Muscle layer of duodenum (tissue), 2 donors: ENCODE results near the gene OSBPL2.

Experiments used
- H3K27ac ChIP-seq: one replicate; pipeline ENCODE4 v1.7.0; 2013; ENCODE audit warnings: mild to moderate bottlenecking, low read length
- H3K27me3 ChIP-seq: one replicate; pipeline ENCODE4 v1.7.0; 2013; ENCODE audit warnings: low read depth, mild to moderate bottlenecking, control low read depth, low read length
- H3K36me3 ChIP-seq, 2 donors: one replicate each; pipeline ENCODE4 v1.7.0; 2013; ENCODE audit warnings: low read length in 2 of 2, control low read depth in 1 of 2, mild to moderate bottlenecking in 1 of 2; ENCODE audit not compliant: insufficient read depth in 2 of 2, control insufficient read depth in 1 of 2
- H3K4me1 ChIP-seq, 2 donors: one replicate each; pipeline ENCODE4 v1.7.0; 2013; ENCODE audit warnings: low read length in 2 of 2, mild to moderate bottlenecking in 2 of 2, control low read depth in 1 of 2, moderate library complexity in 1 of 2; ENCODE audit not compliant: insufficient read depth in 2 of 2, control insufficient read depth in 1 of 2
- H3K4me3 ChIP-seq, 2 donors: one replicate each; pipeline ENCODE4 v1.7.0; 2013; ENCODE audit warnings: low read length in 2 of 2, low read depth in 1 of 2, mild to moderate bottlenecking in 1 of 2
- H3K9me3 ChIP-seq, 2 donors: one replicate each; pipeline ENCODE4 v1.7.0; 2013; ENCODE audit warnings: low read length in 2 of 2, control low read depth in 1 of 2, mild to moderate bottlenecking in 1 of 2; ENCODE audit not compliant: control insufficient read depth in 1 of 2
- donor health status: healthy.

The OSBPL2 gene

GRCh38 chr20:62252342-62252966 is 14.1 kb downstream of the OSBPL2 start:
- Histone ChIP-seq H3K27me3 (no peaks in the 10 kb centered on the region), H3K4me3 (no peak overlapping the region), H3K27ac (no peak overlapping the region), H3K9me3 (no peaks in the 10 kb centered on the region), H3K36me3 (peaks cover 5 to 14% of the 10 kb centered on the region in 2 donors), H3K4me1 (no peaks in the 10 kb centered on the region)

- Histone ChIP-seq H3K27me3 (no peaks in the 10 kb centered on the region), H3K4me3 (no peak overlapping the region), H3K4me1 (no peaks in the 10 kb centered on the region), H3K36me3 (peaks cover 5 to 15% of the 10 kb centered on the region in 2 donors), H3K9me3 (no peaks in the 10 kb centered on the region), H3K27ac (no peak overlapping the region)
Measured at GRCh38 chr20:62253398-62253797, 15.1 kb downstream of the OSBPL2 start.

- H3K4me3 ChIP-seq, result no peak overlapping the region
- peaks cover 6 to 15% of the 10 kb centered on the region in 2 donors for H3K36me3 ChIP-seq
- H3K9me3 ChIP-seq, result no peaks in the 10 kb centered on the region
- H3K27ac ChIP-seq, result no peak overlapping the region
- H3K4me1 ChIP-seq, result no peaks in the 10 kb centered on the region
- H3K27me3 ChIP-seq, result no peaks in the 10 kb centered on the region
Measured at GRCh38 chr20:62254021-62254724, 15.9 kb downstream of the OSBPL2 start.

DNA sequence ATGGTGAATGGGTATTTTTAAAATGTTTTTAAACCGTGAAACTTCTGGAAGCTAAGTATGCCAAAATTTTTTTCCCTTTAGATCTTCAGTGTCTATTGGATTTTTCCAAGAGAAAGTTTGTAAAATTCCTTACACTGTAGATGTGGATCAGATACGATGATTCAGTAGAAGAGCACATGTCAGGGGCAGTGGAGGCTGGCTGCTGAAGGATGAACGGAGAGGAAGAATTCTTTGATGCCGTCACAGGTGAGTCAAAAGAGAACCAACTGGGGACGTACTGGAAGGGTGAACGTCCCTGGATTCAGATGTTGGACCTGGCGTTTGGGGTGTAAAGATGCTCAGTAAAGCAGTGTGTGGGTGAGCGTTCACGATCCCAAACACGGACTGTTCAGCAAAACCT is 17.7 kb downstream of the OSBPL2 start:
- H3K4me1 ChIP-seq, result no peaks in the 10 kb centered on the region
- no peaks in the 10 kb centered on the region for H3K27me3 ChIP-seq
- H3K36me3 ChIP-seq, result peaks cover 16 to 26% of the 10 kb centered on the region in 2 donors
- H3K9me3 ChIP-seq, result no peaks in the 10 kb centered on the region
- H3K27ac ChIP-seq, result no peak overlapping the region
- no peak overlapping the region for H3K4me3 ChIP-seq

DNA sequence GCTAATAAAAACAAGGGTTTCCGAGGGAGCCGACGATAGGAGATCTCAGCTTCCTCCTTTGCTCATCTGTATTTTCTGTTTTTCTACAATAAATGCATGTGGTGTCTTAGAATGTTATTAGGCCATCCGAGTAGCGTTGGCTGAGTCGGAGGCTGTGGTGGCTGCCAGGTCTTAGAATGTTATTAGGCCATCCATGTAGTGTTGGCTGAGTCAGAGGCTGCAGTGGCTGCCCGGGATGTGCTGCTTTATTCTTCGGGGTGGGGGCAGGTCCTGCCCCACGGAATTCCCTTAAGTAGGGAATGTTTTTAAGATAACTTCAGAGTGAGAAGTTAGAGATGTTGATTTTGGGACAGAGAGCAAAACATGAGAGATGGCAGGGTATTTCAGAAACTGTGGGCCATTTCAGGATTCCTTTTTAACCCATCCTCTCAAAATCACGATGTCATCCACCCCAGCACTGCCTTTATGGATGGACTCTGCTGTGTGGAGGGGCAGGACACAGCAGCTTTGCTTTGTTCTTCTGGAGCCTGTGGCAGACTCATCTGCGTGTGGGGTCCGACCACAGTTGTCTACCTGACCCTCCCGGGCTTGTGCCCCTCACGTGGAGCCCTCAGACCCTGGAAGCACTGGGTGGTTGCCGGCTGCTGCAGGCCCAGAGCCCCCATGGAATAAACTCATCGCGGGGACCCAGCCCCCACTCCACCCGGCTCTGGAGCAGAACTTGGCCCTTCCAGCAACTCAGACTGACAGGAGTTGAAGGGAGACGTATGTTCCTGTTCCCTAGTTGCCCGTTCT is 20.4 kb downstream of the OSBPL2 start:
- Histone ChIP-seq H3K36me3 (peaks cover 35 to 51% of the 10 kb centered on the region in 2 donors), H3K4me3 (no peak overlapping the region), H3K27me3 (no peaks in the 10 kb centered on the region), H3K9me3 (no peaks in the 10 kb centered on the region), H3K27ac (no peak overlapping the region), H3K4me1 (no peaks in the 10 kb centered on the region)

GRCh38 chr20:62259294-62259565 is 20.9 kb downstream of the OSBPL2 start:
- H3K4me3 ChIP-seq, result no peak overlapping the region
- H3K27me3 ChIP-seq, result no peaks in the 10 kb centered on the region
- H3K36me3 ChIP-seq, result peaks cover 38 to 55% of the 10 kb centered on the region in 2 donors
- H3K9me3 ChIP-seq, result no peaks in the 10 kb centered on the region
- H3K4me1 ChIP-seq, result no peaks in the 10 kb centered on the region
- H3K27ac ChIP-seq, result no peak overlapping the region

GRCh38 chr20:62262064-62262463 is 23.7 kb downstream of the OSBPL2 start:
- Histone ChIP-seq H3K27me3 (no peaks in the 10 kb centered on the region), H3K36me3 (peaks cover 40 to 69% of the 10 kb centered on the region in 2 donors)

GRCh38 chr20:62263396-62263795 is 25.1 kb downstream of the OSBPL2 start:
- no peak overlapping the region for H3K27ac ChIP-seq
- no peaks in the 10 kb centered on the region for H3K4me1 ChIP-seq
- H3K36me3 ChIP-seq, result peaks cover 40 to 64% of the 10 kb centered on the region in 2 donors
- H3K27me3 ChIP-seq, result no peaks in the 10 kb centered on the region
- no peaks in the 10 kb centered on the region for H3K9me3 ChIP-seq
- H3K4me3 ChIP-seq, result no peak overlapping the region

More at GRCh38 chr20:62262064-62262463, 23.7 kb downstream of the OSBPL2 start:
- Histone ChIP-seq H3K4me3 (no peak overlapping the region), H3K27ac (no peak overlapping the region), H3K9me3 (no peaks in the 10 kb centered on the region), H3K4me1 (no peaks in the 10 kb centered on the region)

GRCh38 chr20:62265365-62265764 is 27.0 kb downstream of the OSBPL2 start:
- H3K4me1 ChIP-seq, result no peaks in the 10 kb centered on the region
- no peaks in the 10 kb centered on the region for H3K27me3 ChIP-seq
- no peaks in the 10 kb centered on the region for H3K9me3 ChIP-seq
- peaks cover 34 to 59% of the 10 kb centered on the region in 2 donors for H3K36me3 ChIP-seq
- H3K4me3 ChIP-seq, result no peak overlapping the region
- H3K27ac ChIP-seq, result no peak overlapping the region

DNA sequence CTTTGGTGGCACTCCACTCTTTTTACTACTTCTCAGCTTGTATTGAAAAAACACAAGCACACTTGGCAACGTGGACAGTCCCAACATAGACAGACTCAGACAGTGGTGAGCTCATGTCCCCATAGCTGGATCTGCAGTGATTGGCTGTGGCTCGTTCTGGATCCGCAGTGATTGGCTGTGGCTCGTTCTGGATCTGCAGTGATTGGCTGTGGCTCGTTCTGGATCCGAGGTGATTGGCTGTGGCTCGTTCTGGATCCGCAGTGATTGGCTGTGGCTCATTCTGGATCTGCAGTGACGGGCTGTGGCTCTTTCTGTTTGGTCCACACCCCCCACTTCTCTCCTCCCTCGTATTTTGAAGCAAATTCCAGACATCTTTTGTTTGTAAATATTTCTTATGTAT is 28.0 kb downstream of the OSBPL2 start:
- Histone ChIP-seq H3K27ac (no peak overlapping the region), H3K4me1 (no peaks in the 10 kb centered on the region), H3K36me3 (peaks cover 31 to 57% of the 10 kb centered on the region in 2 donors), H3K9me3 (no peaks in the 10 kb centered on the region), H3K4me3 (no peak overlapping the region), H3K27me3 (no peaks in the 10 kb centered on the region)

DNA sequence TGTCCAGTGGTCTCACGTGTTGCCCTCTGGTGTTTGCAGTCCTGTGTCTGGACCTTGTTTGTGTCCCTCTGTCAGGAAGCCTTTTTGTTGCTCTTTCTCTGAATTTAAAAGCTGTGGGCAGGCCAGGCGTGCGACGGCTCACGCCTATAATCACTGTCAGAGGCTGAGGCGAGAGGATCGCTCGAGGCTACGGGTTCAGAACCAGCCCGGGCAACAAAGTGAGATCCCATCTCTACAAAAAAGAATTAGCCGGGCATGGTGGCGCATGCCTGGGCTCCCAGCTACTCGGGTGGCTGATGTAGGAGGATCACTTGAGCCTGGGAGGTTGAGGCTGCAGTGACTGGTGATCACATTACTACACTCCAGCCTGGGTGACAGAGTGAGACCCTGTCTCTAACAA is 28.5 kb downstream of the OSBPL2 start:
- Histone ChIP-seq H3K36me3 (peaks cover 30 to 56% of the 10 kb centered on the region in 2 donors), H3K4me1 (no peaks in the 10 kb centered on the region), H3K27ac (no peak overlapping the region), H3K27me3 (no peaks in the 10 kb centered on the region), H3K9me3 (no peaks in the 10 kb centered on the region), H3K4me3 (no peak overlapping the region)
